CD8-positive, alpha-beta memory T cell (primary cell): ENCODE data around the gene MYH9. TPM values are rescaled to one million over a fixed set of nuclear protein-coding genes. Genes with fewer than 3 reads are reported as not detected.
A peak's percentile ranks its signal among the peaks of the same experiment; 100 is the strongest.
"Not testable (repeated sequence)": the region's sequence is repeated elsewhere in the genome, so short reads cannot be mapped to it uniquely, and the experiment has no call there.

Experiments used
- CTCF ChIA-PET: fragments of 350-600 bp; sonication (Branson Sonifier 250); formaldehyde crosslinking; loops from one replicate; lab custom pipeline; 2021; ENCODE audit warnings: antibody characterized with exemption; lab: Charles Lee
- POLR2A ChIA-PET: fragments of 350-600 bp; sonication (Branson Sonifier 250); formaldehyde crosslinking; loops from one replicate; lab custom pipeline; 2021; ENCODE audit warnings: antibody characterized with exemption; lab: Charles Lee
- DNase-seq, 5 donors: peaks; one replicate each; pipeline versions ENCODE4 v3.0.0 to v3.0.0-alpha.2; 2020 to 2022; ENCODE audit warnings: mixed read lengths in 1 of 5
- H3K27ac ChIP-seq: one replicate; pipeline ENCODE4 v1.7.0; 2013; ENCODE audit warnings: low read depth, mild to moderate bottlenecking, low read length, moderate library complexity
- H3K27me3 ChIP-seq: 2 replicates; pipeline ENCODE4 v1.7.0; 2013; ENCODE audit warnings: low read length, mild to moderate bottlenecking; ENCODE audit not compliant: insufficient read depth, poor library complexity, severe bottlenecking
- H3K36me3 ChIP-seq: 2 replicates; pipeline ENCODE4 v1.7.0; 2013; ENCODE audit warnings: mild to moderate bottlenecking, low read length, moderate library complexity; ENCODE audit not compliant: insufficient read depth
- H3K4me1 ChIP-seq: 2 replicates; pipeline ENCODE4 v1.7.0; 2013; ENCODE audit warnings: mild to moderate bottlenecking, low read length, moderate library complexity; ENCODE audit not compliant: insufficient read depth
- H3K4me3 ChIP-seq: 2 replicates; pipeline ENCODE4 v1.7.0; 2013; ENCODE audit warnings: mild to moderate bottlenecking, low read length
- H3K9me3 ChIP-seq: 2 replicates; pipeline ENCODE4 v1.7.0; 2013; ENCODE audit warnings: mild to moderate bottlenecking, low read length
- H3K27ac Mint-ChIP-seq, 8 donors: one replicate each; pipeline ENCODE4 v1.8.0; 2020 to 2021; ENCODE audit warnings: mixed read lengths in 8 of 8, mild to moderate bottlenecking in 6 of 8, inconsistent platforms in 3 of 8, moderate library complexity in 3 of 8
- H3K27me3 Mint-ChIP-seq, 2 donors: one replicate each; pipeline ENCODE4 v1.8.0; 2020 to 2021; ENCODE audit warnings: mixed read lengths in 2 of 2, mild to moderate bottlenecking in 1 of 2, moderate library complexity in 1 of 2
- H3K36me3 Mint-ChIP-seq, 3 donors: one replicate each; pipeline ENCODE4 v1.8.0; 2020 to 2021; ENCODE audit warnings: mixed read lengths in 3 of 3, inconsistent platforms in 1 of 3, mild to moderate bottlenecking in 1 of 3
- H3K4me1 Mint-ChIP-seq, 3 donors: one replicate each; pipeline ENCODE4 v1.8.0; 2020 to 2021; ENCODE audit warnings: mixed read lengths in 3 of 3, inconsistent platforms in 1 of 3, mild to moderate bottlenecking in 1 of 3
- H3K4me3 Mint-ChIP-seq, 7 donors: one replicate each; pipeline ENCODE4 v1.8.0; 2020 to 2021; ENCODE audit warnings: mixed read lengths in 7 of 7, mild to moderate bottlenecking in 6 of 7, moderate library complexity in 4 of 7, inconsistent platforms in 2 of 7
- H3K9me3 Mint-ChIP-seq, 5 donors: one replicate each; pipeline ENCODE4 v1.8.0; 2020 to 2022; ENCODE audit warnings: mixed read lengths in 5 of 5, mild to moderate bottlenecking in 3 of 5, moderate library complexity in 2 of 5, inconsistent platforms in 1 of 5
- polyA plus RNA-seq: library from polyadenylated mRNA; unstranded; fragments of 300-500 nt; fragmentation: Illumina TruSeq; gene quantifications from one replicate; pipeline ENCODE4 v1.2.3, GENCODE V29; 2021
- total RNA-seq, 2 experiments: library from RNA; stranded (reverse); gene quantifications; one replicate each; pipeline ENCODE4 v1.2.3, GENCODE V29; 2021

MYH9 gene
- total and polyA plus RNA-seq, 3 experiments from 2014 or later, result 425 to 684 (median 680) TPM

GRCh38 chr22:36427952-36428351 is 40.2 kb upstream of the MYH9 start:
- H3K27ac ChIP-seq, H3K27me3 ChIP-seq, H3K4me3 Mint-ChIP-seq, H3K27ac Mint-ChIP-seq, POLR2A ChIA-PET, H3K9me3 Mint-ChIP-seq, H3K4me3 ChIP-seq, H3K9me3 ChIP-seq, H3K27me3 Mint-ChIP-seq, H3K36me3 Mint-ChIP-seq, DNase-seq, H3K36me3 ChIP-seq, CTCF ChIA-PET: not testable (repeated sequence)
- H3K4me1 Mint-ChIP-seq, result peaks cover 12 to 19% (median 15%) of the 10 kb centered on the region in 3 donors
- H3K4me1 ChIP-seq, result peaks cover 13% of the 10 kb centered on the region

DNA sequence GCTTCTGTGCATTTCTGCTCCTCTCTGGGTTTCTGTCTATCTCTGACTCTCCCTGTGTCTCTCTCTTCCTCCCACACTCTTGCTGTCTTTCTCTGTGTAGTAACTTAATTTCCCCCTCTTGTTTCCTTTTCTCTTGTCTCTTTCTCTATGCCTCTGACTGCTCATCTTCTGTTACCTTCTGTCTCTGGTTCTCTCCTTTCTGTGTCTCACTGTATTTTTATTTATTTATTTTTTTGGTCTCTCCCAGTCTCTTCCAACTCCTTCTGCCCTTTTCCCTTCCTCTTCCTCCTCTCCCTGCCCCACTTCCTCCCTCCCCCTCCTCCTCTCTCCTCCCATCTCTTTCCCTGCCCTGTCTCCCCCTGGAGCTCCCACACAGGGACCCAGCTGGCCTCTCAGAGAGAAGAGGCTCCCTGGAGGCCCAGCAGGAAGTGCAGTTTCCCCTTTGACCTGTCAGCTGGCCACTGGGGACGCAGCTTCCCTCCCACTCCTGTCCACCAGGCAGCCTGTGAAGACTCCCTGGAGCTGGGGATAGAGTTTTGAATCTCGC is 38.3 kb upstream of the MYH9 start:
- no peaks in the 10 kb centered on the region for H3K36me3 Mint-ChIP-seq
- no peak for DNase-seq
- ChIA-PET POLR2A (interaction anchor here (0.6 kb wide), 1 partner anchor 11 kb away, joined by 4 read pairs; no protein-coding TSS in a partner anchor), CTCF (no interaction called here)
- H3K4me3 Mint-ChIP-seq, result peak overlapping the region in 1 of 7 donors; percentile 40
- peak overlapping the region in 1 of 8 donors; percentile 70 for H3K27ac Mint-ChIP-seq
- no peaks in the 10 kb centered on the region for H3K9me3 Mint-ChIP-seq
- peaks cover 13% of the 10 kb centered on the region for H3K4me1 ChIP-seq
- peaks cover 12 to 26% (median 15%) of the 10 kb centered on the region in 3 donors for H3K4me1 Mint-ChIP-seq
- peaks cover 0 to 2% of the 10 kb centered on the region in 2 donors for H3K27me3 Mint-ChIP-seq
- no peaks in the 10 kb centered on the region for H3K36me3 ChIP-seq
- H3K27me3 ChIP-seq, result no peaks in the 10 kb centered on the region
- no peak overlapping the region for H3K27ac ChIP-seq
- no peaks in the 10 kb centered on the region for H3K9me3 ChIP-seq
- no peak overlapping the region for H3K4me3 ChIP-seq

DNA sequence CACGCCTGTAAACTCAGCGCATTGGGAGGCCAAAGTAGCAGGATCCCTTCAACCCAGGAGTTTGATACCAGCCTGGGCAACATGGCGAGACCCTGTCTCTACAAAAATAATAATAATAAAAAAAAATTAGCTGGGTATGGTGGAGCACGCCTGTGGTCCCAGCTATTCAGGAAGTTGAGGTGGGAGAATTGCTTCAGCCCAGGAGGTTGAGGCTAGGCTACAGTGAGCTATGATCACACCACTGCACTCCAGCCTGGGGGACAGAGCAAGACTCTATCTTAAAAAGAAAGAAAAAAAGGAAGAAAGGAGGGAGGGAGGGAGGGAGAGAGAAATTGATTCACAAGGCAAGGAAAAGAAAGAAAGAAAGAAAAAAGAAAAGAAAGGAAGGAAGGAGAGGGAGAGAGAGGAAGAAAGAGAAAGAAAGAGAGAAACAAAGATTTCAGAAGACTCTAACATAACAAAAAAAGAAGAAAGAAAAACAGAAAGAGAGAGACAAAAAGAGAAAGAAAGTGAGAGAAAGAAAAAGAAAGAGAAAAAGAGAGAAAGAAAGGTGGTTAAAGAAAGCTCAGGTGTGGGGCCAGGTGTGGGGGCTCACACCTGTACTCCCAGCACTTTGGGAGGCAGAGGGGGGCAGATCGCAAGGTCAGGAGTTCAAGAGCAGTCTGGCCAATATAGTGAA is 37.3 kb upstream of the MYH9 start:
- Histone ChIP-seq H3K4me1 (peaks cover 13% of the 10 kb centered on the region), H3K27ac (no peak overlapping the region), H3K9me3 (no peaks in the 10 kb centered on the region), H3K36me3 (no peaks in the 10 kb centered on the region), H3K4me3 (no peak overlapping the region), H3K27me3 (no peaks in the 10 kb centered on the region)
- no peak overlapping the region for H3K4me3 Mint-ChIP-seq
- H3K36me3 Mint-ChIP-seq, result no peaks in the 10 kb centered on the region
- CTCF ChIA-PET, result no interaction called here
- DNase-seq, result no peak
- POLR2A ChIA-PET, result no interaction called here
- H3K9me3 Mint-ChIP-seq, result no peaks in the 10 kb centered on the region
- peaks cover 12 to 33% (median 15%) of the 10 kb centered on the region in 3 donors for H3K4me1 Mint-ChIP-seq
- peaks cover 0 to 2% of the 10 kb centered on the region in 2 donors for H3K27me3 Mint-ChIP-seq
- H3K27ac Mint-ChIP-seq, result peak overlapping the region in 5 of 8 donors; percentile 46 to 92 (median 82)

DNA sequence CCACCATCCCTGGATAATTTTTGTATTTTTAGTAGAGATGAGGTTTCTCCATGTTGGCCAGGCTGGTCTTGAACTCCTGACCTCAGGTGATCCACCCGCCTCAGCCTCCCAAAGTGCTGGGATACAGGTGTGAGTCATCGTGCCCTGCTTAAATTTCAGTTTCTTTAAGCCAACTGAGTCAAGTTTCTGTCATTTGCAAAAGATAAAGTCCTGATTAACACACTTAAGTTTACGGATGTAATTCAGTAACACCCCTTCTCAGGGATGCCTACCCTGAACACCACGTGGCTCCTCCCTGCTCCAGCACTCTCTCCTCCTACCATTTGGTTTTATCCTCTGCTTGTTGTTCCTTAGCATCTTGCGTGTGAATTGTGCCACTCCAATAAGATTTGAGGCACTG is 36.7 kb upstream of the MYH9 start:
- H3K27me3 Mint-ChIP-seq, H3K27ac ChIP-seq, DNase-seq, H3K9me3 ChIP-seq, H3K4me3 ChIP-seq, H3K36me3 ChIP-seq, H3K9me3 Mint-ChIP-seq, POLR2A ChIA-PET, H3K27me3 ChIP-seq, H3K4me3 Mint-ChIP-seq, H3K36me3 Mint-ChIP-seq: not testable (repeated sequence)
- Mint-ChIP-seq H3K4me1 (peaks cover 14 to 36% (median 17%) of the 10 kb centered on the region in 3 donors), H3K27ac (peak overlapping the region in 3 of 8 donors; percentile 82 to 92 (median 84))
- H3K4me1 ChIP-seq, result peaks cover 16% of the 10 kb centered on the region
- CTCF ChIA-PET, result interaction anchor here (1.0 to 1.1 kb wide), 2 partner anchors 46 to 123 kb away, joined by 3 read pairs; no protein-coding TSS in a partner anchor

- POLR2A ChIA-PET, result interaction anchor here (0.5 to 1.3 kb wide), 2 partner anchors 14 to 30 kb away, joined by 3 to 6 read pairs; no protein-coding TSS in a partner anchor
Observed at GRCh38 chr22:36423461-36424404, 36.0 kb upstream of the MYH9 start.

GRCh38 chr22:36422287-36423014 is 34.7 kb upstream of the MYH9 start:
- DNase-seq, result no peak
- H3K27ac ChIP-seq, result no peak overlapping the region
- ChIA-PET CTCF (no interaction called here), POLR2A (interaction anchor here (1.3 kb wide), 1 partner anchor 13 kb away, joined by 3 read pairs; no protein-coding TSS in a partner anchor)
- H3K4me3 ChIP-seq, result no peak overlapping the region
- H3K9me3 Mint-ChIP-seq, result no peaks in the 10 kb centered on the region
- peaks cover 0 to 2% of the 10 kb centered on the region in 2 donors for H3K27me3 Mint-ChIP-seq
- H3K4me3 Mint-ChIP-seq, result no peak overlapping the region
- H3K4me1 Mint-ChIP-seq, result peaks cover 19 to 43% (median 22%) of the 10 kb centered on the region in 3 donors
- no peaks in the 10 kb centered on the region for H3K36me3 ChIP-seq
- no peaks in the 10 kb centered on the region for H3K36me3 Mint-ChIP-seq
- no peaks in the 10 kb centered on the region for H3K27me3 ChIP-seq
- H3K27ac Mint-ChIP-seq, result no peak overlapping the region
- H3K9me3 ChIP-seq, result no peaks in the 10 kb centered on the region
- H3K4me1 ChIP-seq, result peaks cover 21% of the 10 kb centered on the region

More at GRCh38 chr22:36423461-36424404, 36.0 kb upstream of the MYH9 start:
- Mint-ChIP-seq H3K27ac (peak overlapping the region in 1 of 8 donors; percentile 86), H3K4me3 (peak overlapping the region in 1 of 7 donors; percentile 26), H3K4me1 (peaks cover 19 to 41% (median 22%) of the 10 kb centered on the region in 3 donors), H3K9me3 (no peaks in the 10 kb centered on the region), H3K27me3 (peaks cover 0 to 2% of the 10 kb centered on the region in 2 donors), H3K36me3 (no peaks in the 10 kb centered on the region)
- H3K4me1 ChIP-seq, result peaks cover 21% of the 10 kb centered on the region
- no peaks in the 10 kb centered on the region for H3K36me3 ChIP-seq
- no peak overlapping the region for H3K4me3 ChIP-seq
- H3K9me3 ChIP-seq, result no peaks in the 10 kb centered on the region
- no peak for DNase-seq
- CTCF ChIA-PET, result interaction anchor here (1.0 to 1.1 kb wide), 2 partner anchors 47 to 122 kb away, joined by 3 read pairs; no protein-coding TSS in a partner anchor
- H3K27me3 ChIP-seq, result no peaks in the 10 kb centered on the region
- no peak overlapping the region for H3K27ac ChIP-seq
